Measurements from ENCODE around the gene KCP.
A peak's percentile ranks its signal among the peaks of the same experiment; 100 is the strongest.

Gene KCP

GRCh38 chr7:128937647-128938543 is 27.4 kb upstream of the KCP start, which contains the start of gene IRF5:
TSS of gene IRF5 (plus strand) at chr7:128937927. CDS start at chr7:128942082, 4,155 bp downstream.
- H3K4me3 ChIP-seq (ENCODE audit: low read length): peak within 1 kb of the TSS; percentile 57
- no peak for DNase-seq (ENCODE audit: low read depth)
- TF ChIP-seq, protein P1, sequence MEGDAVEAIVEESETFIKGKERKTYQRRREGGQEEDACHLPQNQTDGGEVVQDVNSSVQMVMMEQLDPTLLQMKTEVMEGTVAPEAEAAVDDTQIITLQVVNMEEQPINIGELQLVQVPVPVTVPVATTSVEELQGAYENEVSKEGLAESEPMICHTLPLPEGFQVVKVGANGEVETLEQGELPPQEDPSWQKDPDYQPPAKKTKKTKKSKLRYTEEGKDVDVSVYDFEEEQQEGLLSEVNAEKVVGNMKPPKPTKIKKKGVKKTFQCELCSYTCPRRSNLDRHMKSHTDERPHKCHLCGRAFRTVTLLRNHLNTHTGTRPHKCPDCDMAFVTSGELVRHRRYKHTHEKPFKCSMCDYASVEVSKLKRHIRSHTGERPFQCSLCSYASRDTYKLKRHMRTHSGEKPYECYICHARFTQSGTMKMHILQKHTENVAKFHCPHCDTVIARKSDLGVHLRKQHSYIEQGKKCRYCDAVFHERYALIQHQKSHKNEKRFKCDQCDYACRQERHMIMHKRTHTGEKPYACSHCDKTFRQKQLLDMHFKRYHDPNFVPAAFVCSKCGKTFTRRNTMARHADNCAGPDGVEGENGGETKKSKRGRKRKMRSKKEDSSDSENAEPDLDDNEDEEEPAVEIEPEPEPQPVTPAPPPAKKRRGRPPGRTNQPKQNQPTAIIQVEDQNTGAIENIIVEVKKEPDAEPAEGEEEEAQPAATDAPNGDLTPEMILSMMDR (conservative IDR thresholded peaks at IDR 0.05; ENCODE audit: low read depth, low read length): no peak

- DNase-seq (ENCODE audit: low read depth): no peak
- TF ChIP-seq, protein P1 (conservative IDR thresholded peaks at IDR 0.05; ENCODE audit: low read depth, low read length): no peak
- peak overlapping the region; percentile 26 for H3K4me3 ChIP-seq (ENCODE audit: low read length)
Observed at GRCh38 chr7:128937271-128937646, 26.8 kb upstream of the KCP start.

DNA sequence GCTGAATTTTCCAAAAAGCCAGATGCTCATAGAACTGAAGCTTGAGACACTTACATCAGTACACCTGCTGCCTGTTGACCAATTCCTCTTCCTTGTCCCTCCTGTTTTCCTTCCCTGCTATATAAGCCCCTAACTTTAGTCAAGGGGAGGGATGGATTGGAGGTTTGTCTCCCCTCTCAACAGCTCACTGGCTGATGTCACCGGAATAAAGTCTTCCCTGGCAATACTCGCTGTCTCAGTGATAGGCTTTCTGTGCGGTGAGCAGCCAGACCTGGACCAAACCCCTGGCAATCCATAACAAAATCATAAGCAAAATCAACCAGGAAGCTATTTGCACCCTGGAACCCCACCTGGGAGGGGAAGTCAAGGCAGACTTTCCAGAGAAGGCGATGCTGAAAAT is 26.3 kb upstream of the KCP start:
- H3K4me3 ChIP-seq (ENCODE audit: low read length): no peak overlapping the region
- TF ChIP-seq, protein P1 (conservative IDR thresholded peaks at IDR 0.05; ENCODE audit: low read depth, low read length): no peak
- no peak for DNase-seq (ENCODE audit: low read depth)

DNA sequence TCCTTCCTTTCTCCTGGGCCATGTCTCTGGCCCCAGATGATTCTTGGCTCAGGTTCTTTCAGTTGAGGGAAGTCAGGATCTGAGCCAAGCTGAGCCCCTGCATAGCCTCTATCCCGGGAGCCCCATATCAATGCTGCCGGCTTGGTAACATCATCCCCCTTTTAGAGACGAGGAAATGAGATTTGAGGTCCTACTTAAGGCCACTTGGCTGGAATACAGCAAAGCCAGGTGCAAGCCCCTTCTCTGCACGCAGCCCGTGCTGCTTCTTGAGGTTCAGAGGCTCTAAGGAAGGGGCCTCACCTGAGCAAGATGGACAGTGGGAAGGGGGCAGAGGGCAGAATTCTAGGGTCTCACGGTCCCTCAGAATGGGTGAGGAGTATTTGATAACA is 24.8 kb upstream of the KCP start:
- H3K4me3 ChIP-seq (ENCODE audit: low read length): no peak overlapping the region
- no peak for DNase-seq (ENCODE audit: low read depth)
- TF ChIP-seq, protein P1 (conservative IDR thresholded peaks at IDR 0.05; ENCODE audit: low read depth, low read length): no peak

DNA sequence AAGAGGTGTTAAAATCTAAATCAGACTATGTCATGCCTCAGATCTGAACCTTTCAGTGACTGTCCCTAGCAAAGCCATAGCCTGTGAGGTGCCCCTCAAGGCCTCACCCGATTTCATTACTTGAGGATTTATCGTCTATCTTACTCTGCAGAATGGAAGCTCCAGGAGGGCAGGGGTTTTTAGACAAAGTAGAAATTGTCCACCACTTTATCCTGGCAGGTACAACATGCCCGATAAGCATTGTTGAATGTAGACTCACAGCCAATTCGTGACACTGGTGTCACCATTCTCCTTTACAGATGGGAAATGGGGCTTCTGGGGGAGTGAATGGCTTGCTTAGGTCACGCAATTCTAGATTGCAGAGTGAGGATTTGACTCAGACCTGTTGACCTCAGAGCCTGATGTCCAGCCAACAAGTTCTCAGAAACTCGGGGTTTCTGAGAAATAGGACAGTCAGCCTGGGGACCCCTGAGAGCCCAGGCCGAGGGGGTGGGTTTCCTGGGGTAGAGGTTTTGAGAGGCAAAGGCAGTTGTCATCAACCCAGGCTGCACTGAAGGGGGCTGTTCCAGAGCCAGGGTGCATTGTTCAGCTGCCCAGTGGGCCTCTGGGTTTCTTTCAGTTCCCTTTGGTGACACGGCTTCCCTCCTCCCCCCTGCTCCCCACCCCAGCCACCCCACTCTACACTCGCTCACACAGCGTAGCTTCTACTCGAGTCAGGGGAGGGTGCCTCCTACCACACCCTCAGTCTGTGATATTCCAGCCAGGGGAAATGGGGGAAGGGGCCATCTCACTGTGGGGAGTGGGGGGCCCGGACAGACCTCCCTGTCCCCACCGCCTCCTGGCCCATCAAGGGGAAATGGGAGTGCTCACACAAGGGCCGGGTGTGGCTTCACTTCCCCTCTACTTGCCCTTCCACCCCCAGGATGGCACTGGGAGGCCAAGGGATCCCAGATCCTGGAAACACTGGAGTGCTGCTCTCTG is 24.1 kb upstream of the KCP start:
- TF ChIP-seq, protein P1 (conservative IDR thresholded peaks at IDR 0.05; ENCODE audit: low read depth, low read length): no peak
- no peak for DNase-seq (ENCODE audit: low read depth)
- H3K4me3 ChIP-seq (ENCODE audit: low read length): no peak overlapping the region

- TF ChIP-seq, protein P1 (conservative IDR thresholded peaks at IDR 0.05; ENCODE audit: low read depth, low read length): no peak
- no peak overlapping the region for H3K4me3 ChIP-seq (ENCODE audit: low read length)
- DNase-seq (ENCODE audit: low read depth): no peak
Observed at GRCh38 chr7:128933180-128933891, 22.8 kb upstream of the KCP start.
